Fibroblast of lung (primary cell): Measurements from ENCODE around the gene NMNAT2.

Experiments
- EZH2 ChIP-seq: IDR thresholded peaks from 2 replicates; pipeline ENCODE4 v1.5.1; 2012; ENCODE audit warnings: low read length, control low read depth, mild to moderate bottlenecking; ENCODE audit errors: missing control alignments
- TF ChIP-seq, protein P1 (sequence below), 2 donors: IDR thresholded peaks in 1 of 2; conservative IDR thresholded peaks in 1 of 2; 1 replicate in 1 of 2; 2 replicates in 1 of 2; pipeline ENCODE4 v1.5.1; 2011 to 2012; ENCODE audit warnings: low read length in 2 of 2, control low read depth in 1 of 2, inconsistent platforms in 1 of 2, low read depth in 1 of 2, mild to moderate bottlenecking in 1 of 2

DNA sequence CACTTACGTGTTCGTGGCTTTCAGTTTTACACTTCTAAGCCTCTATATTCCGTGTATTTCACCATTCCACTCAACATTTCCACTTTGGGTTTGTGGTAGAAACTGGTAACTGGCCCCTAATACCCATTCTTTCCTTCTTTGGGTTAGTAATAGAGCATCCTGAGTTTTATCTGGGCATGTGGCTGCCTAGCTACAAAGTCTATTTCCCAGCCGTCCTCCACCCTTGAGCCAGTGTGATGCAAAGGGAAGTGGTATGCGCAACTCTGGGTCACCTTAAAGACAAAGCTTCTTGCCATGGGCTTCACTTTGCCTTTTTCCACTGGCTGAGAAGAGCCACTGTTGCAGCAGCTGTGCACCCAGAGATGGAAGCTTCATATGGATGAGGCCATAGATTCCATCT, 158.3 kb downstream of the NMNAT2 start:
- no peak for TF ChIP-seq EZH2
- TF ChIP-seq, protein P1, sequence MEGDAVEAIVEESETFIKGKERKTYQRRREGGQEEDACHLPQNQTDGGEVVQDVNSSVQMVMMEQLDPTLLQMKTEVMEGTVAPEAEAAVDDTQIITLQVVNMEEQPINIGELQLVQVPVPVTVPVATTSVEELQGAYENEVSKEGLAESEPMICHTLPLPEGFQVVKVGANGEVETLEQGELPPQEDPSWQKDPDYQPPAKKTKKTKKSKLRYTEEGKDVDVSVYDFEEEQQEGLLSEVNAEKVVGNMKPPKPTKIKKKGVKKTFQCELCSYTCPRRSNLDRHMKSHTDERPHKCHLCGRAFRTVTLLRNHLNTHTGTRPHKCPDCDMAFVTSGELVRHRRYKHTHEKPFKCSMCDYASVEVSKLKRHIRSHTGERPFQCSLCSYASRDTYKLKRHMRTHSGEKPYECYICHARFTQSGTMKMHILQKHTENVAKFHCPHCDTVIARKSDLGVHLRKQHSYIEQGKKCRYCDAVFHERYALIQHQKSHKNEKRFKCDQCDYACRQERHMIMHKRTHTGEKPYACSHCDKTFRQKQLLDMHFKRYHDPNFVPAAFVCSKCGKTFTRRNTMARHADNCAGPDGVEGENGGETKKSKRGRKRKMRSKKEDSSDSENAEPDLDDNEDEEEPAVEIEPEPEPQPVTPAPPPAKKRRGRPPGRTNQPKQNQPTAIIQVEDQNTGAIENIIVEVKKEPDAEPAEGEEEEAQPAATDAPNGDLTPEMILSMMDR (conservative IDR thresholded peaks at IDR 0.05 in 1 of 2, IDR thresholded peaks at IDR 0.05 in 1 of 2; ENCODE audit: low read depth in 1 of 2, low read length in 2 of 2), result no peak
